H1 (cell line): ENCODE data around the gene FHIT. TPM values are rescaled to one million over a fixed set of nuclear protein-coding genes. Genes with fewer than 3 reads are reported as not detected.

ENCODE experiments used
- CTCF ChIA-PET: fragments of 300-600 bp; sonication (Branson Sonifier 250); formaldehyde crosslinking; loops from one replicate; lab custom pipeline; 2021; ENCODE audit not compliant: partially characterized antibody; lab: Charles Lee
- POLR2A ChIA-PET: fragments of 300-600 bp; sonication (Branson Sonifier 250); formaldehyde crosslinking; loops from one replicate; lab custom pipeline; 2021; ENCODE audit warnings: inconsistent platforms; ENCODE audit not compliant: partially characterized antibody; lab: Charles Lee
- DNase-seq, 2 experiments: peaks; one replicate each; pipeline versions ENCODE4 v3.0.0 to v3.0.0-alpha.2; 2010 to 2022; ENCODE audit warnings: low spot score in 2 of 2, low read depth in 1 of 2, mixed read lengths in 1 of 2
- FAIRE-seq: peaks from 2 replicates; lab custom pipeline; 2011; peaks lifted over from hg19 to GRCh38; lab: Jason Lieb, UNC
- H2AFZ ChIP-seq: 2 replicates; pipeline ENCODE4 v1.8.1; 2012; ENCODE audit warnings: low read length, inconsistent platforms
- H2AK5ac ChIP-seq: 2 replicates; pipeline ENCODE4 v1.6.1; 2013; ENCODE audit warnings: low read depth, low read length
- H2BK120ac ChIP-seq: replicated peaks from 2 replicates; pipeline ENCODE3; 2013; ENCODE audit warnings: low read depth, low read length, inconsistent platforms
- H2BK12ac ChIP-seq: 2 replicates; pipeline ENCODE4 v1.6.1; 2013; ENCODE audit warnings: low read depth, low read length
- H2BK15ac ChIP-seq: 2 replicates; pipeline ENCODE4 v1.6.1; 2013; ENCODE audit warnings: low read length
- H2BK20ac ChIP-seq: 2 replicates; pipeline ENCODE4 v1.6.1; 2013; ENCODE audit warnings: low read length
- H2BK5ac ChIP-seq: 2 replicates; pipeline ENCODE4 v1.6.1; 2013; ENCODE audit warnings: low read depth, low read length
- H3K14ac ChIP-seq: 2 replicates; pipeline ENCODE4 v1.6.1; 2013; ENCODE audit warnings: inconsistent platforms; ENCODE audit not compliant: insufficient read length
- H3K18ac ChIP-seq: 2 replicates; pipeline ENCODE4 v1.6.1; 2013; ENCODE audit warnings: low read length; ENCODE audit errors: extremely low read depth
- H3K23ac ChIP-seq: 2 replicates; pipeline ENCODE4 v1.6.1; 2013; ENCODE audit warnings: inconsistent platforms; ENCODE audit not compliant: insufficient read length
- H3K23me2 ChIP-seq: 2 replicates; pipeline ENCODE4 v1.6.1; 2013; ENCODE audit warnings: low read depth, low read length
- H3K27ac ChIP-seq: 2 replicates; pipeline ENCODE4 v1.6.1; 2011; ENCODE audit warnings: low read depth, low read length, inconsistent platforms
- H3K27me3 ChIP-seq, 4 experiments: replicated peaks in 1 of 4; 1 replicate in 1 of 4; 2 replicates in 3 of 4; pipeline versions ENCODE4 v1.6.1 to v1.8.1; 2011 to 2013; ENCODE audit warnings: low read length in 3 of 4, mild to moderate bottlenecking in 3 of 4, inconsistent platforms in 2 of 4, mixed read lengths in 2 of 4, moderate library complexity in 1 of 4; ENCODE audit not compliant: control insufficient read depth in 3 of 4, insufficient read depth in 3 of 4; ENCODE audit errors: extremely low read depth in 1 of 4
- H3K36me3 ChIP-seq, 4 experiments: 2 replicates each; pipeline versions ENCODE4 v1.6.1 to v1.8.1; 2011 to 2013; ENCODE audit warnings: mild to moderate bottlenecking in 4 of 4, low read length in 3 of 4, moderate library complexity in 2 of 4, control low read depth in 1 of 4, inconsistent platforms in 1 of 4; ENCODE audit not compliant: insufficient read depth in 4 of 4, control insufficient read depth in 2 of 4
- H3K4ac ChIP-seq: replicated peaks from 2 replicates; pipeline ENCODE3; 2013; ENCODE audit warnings: low read length, low read depth, mixed read lengths, inconsistent platforms; ENCODE audit not compliant: insufficient read length
- H3K4me1 ChIP-seq, 4 experiments: replicated peaks in 1 of 4; 1 replicate in 1 of 4; 2 replicates in 3 of 4; pipeline versions ENCODE4 v1.6.1 to v1.8.1; 2011 to 2013; ENCODE audit warnings: low read length in 3 of 4, inconsistent platforms in 2 of 4, mixed read lengths in 1 of 4; ENCODE audit not compliant: insufficient read depth in 4 of 4, control insufficient read depth in 3 of 4
- H3K4me2 ChIP-seq, 2 experiments: 2 replicates each; pipeline versions ENCODE4 v1.6.1 to v1.8.1; 2011 to 2013; ENCODE audit warnings: low read depth in 2 of 2, low read length in 2 of 2, control low read depth in 1 of 2, inconsistent platforms in 1 of 2, mild to moderate bottlenecking in 1 of 2; ENCODE audit not compliant: insufficient read depth in 1 of 2
- H3K4me3 ChIP-seq, 4 experiments: fragments of 200-600, 300-600 bp in 1 of 4; sonication (generic), shearing (Covaris generic), sonication (Bioruptor Twin) in 1 of 4; 2 replicates each; pipeline versions ENCODE4 v1.5.1 to v1.8.1; 2011 to 2016; ENCODE audit warnings: low read length in 4 of 4, low read depth in 3 of 4, control low read depth in 2 of 4, inconsistent platforms in 2 of 4, mild to moderate bottlenecking in 2 of 4, mixed read lengths in 1 of 4, moderate library complexity in 1 of 4; ENCODE audit not compliant: insufficient read depth in 2 of 4; ENCODE audit errors: extremely low read depth in 1 of 4
- H3K56ac ChIP-seq: replicated peaks from 2 replicates; pipeline ENCODE3; 2013; ENCODE audit warnings: low read depth, mild to moderate bottlenecking, mixed read lengths, low read length, inconsistent platforms; ENCODE audit not compliant: insufficient read length
- H3K79me1 ChIP-seq: 2 replicates; pipeline ENCODE4 v1.6.1; 2013; ENCODE audit warnings: low read depth, low read length, control low read depth
- H3K79me2 ChIP-seq, 2 experiments: 2 replicates each; pipeline versions ENCODE4 v1.6.1 to v1.8.1; 2012 to 2013; ENCODE audit warnings: low read length in 2 of 2, mild to moderate bottlenecking in 2 of 2, inconsistent platforms in 1 of 2; ENCODE audit not compliant: insufficient read depth in 2 of 2, control insufficient read depth in 1 of 2
- H3K9ac ChIP-seq, 4 experiments: replicated peaks in 1 of 4; 1 replicate in 1 of 4; 2 replicates in 3 of 4; pipeline versions ENCODE4 v1.6.1 to v1.8.1; 2011 to 2013; ENCODE audit warnings: low read depth in 3 of 4, low read length in 3 of 4, control low read depth in 2 of 4, mild to moderate bottlenecking in 2 of 4, moderate library complexity in 2 of 4, inconsistent platforms in 1 of 4; ENCODE audit errors: extremely low read depth in 1 of 4
- H3K9me3 ChIP-seq, 2 experiments: 2 replicates each; pipeline versions ENCODE4 v1.6.1 to v1.8.1; 2012 to 2013; ENCODE audit warnings: mild to moderate bottlenecking in 2 of 2, moderate library complexity in 2 of 2, control low read depth in 1 of 2, inconsistent platforms in 1 of 2, low read depth in 1 of 2, low read length in 1 of 2, mixed read lengths in 1 of 2; ENCODE audit not compliant: insufficient read depth in 2 of 2
- H4K20me1 ChIP-seq, 2 experiments: replicated peaks in 1 of 2; 2 replicates each; pipeline versions ENCODE3 to v1.8.1; 2011 to 2013; ENCODE audit warnings: inconsistent platforms in 2 of 2, low read length in 2 of 2, mild to moderate bottlenecking in 1 of 2; ENCODE audit not compliant: insufficient read depth in 2 of 2, control insufficient read depth in 1 of 2
- H4K5ac ChIP-seq: 2 replicates; pipeline ENCODE4 v1.6.1; 2013; ENCODE audit warnings: low read length, low read depth, mixed read lengths, inconsistent platforms; ENCODE audit not compliant: insufficient read length
- H4K8ac ChIP-seq: 2 replicates; pipeline ENCODE4 v1.8.0; 2013; ENCODE audit warnings: mild to moderate bottlenecking, moderate library complexity, low read length, inconsistent platforms; ENCODE audit not compliant: insufficient read depth; ENCODE audit errors: extremely low read depth
- H4K91ac ChIP-seq: replicated peaks from 2 replicates; pipeline ENCODE3; 2013; ENCODE audit warnings: low read length, mixed read lengths, inconsistent platforms; ENCODE audit not compliant: insufficient read length
- GTF2F1 ChIP-seq: IDR thresholded peaks from 2 replicates; pipeline ENCODE4 v1.6.1; 2012; ENCODE audit warnings: low read depth, low read length, improper control_type of control experiment, borderline replicate concordance
- MAX ChIP-seq: IDR thresholded peaks from 2 replicates; pipeline ENCODE4 v1.6.1; 2012; ENCODE audit warnings: inconsistent platforms
- TAF1 ChIP-seq: IDR thresholded peaks from 2 replicates; pipeline ENCODE4 v1.6.1; 2011; ENCODE audit warnings: mild to moderate bottlenecking, low read depth, low read length
- WGBS, 2 experiments: shearing (Covaris generic) in 1 of 2; methylation state at CpG; one replicate each; pipeline versions ENCODE4 v1.1.6 to v1.1.7; 2013 to 2015; ENCODE audit warnings: low lambda C conversion rate in 2 of 2, mixed read lengths in 2 of 2, inconsistent platforms in 1 of 2, low coverage in 1 of 2, missing lambda C conversion rate in 1 of 2; ENCODE audit not compliant: insufficient replicate concordance in 2 of 2, insufficient coverage in 1 of 2, insufficient read length in 1 of 2; ENCODE audit errors: extremely low coverage in 1 of 2, missing lambda C conversion rate in 1 of 2; 5-methylcytosine and 5-hydroxymethylcytosine counted together
- polyA plus RNA-seq, 7 experiments: library from polyadenylated mRNA; depleted of rRNA in 3 of 7; stranded (reverse) in 5 of 7; unstranded in 2 of 7; fragments of >200 nt in 5 of 7; fragments of 200-250 nt in 2 of 7; gene quantifications; 1 replicate in 5 of 7; 2 replicates in 1 of 7; 4 replicates in 1 of 7; pipeline versions ENCODE4 v1.2.1 to v1.2.3, GENCODE V29; 2011 to 2013; ENCODE audit warnings: missing spikeins in 2 of 7, mixed read lengths in 2 of 7
- total RNA-seq: library from RNA; stranded (reverse); fragmentation: NEBNext Ultra II Directional; extraction: Animal tissue kit (Norgen Biotek cat#: 25700); gene quantifications from 2 replicates; pipeline ENCODE4 v1.2.1, GENCODE V29; 2021

The FHIT gene
- total and polyA plus RNA-seq, 2 of the 8 experiments (the other 6 are each of a cell fraction or from before 2014, with no cell fraction given): 1.2 to 3.2 TPM

- Histone ChIP-seq H3K23me2 (no peaks in the 10 kb centered on the region), H3K14ac (no peak overlapping the region), H3K79me1 (no peaks in the 10 kb centered on the region), H3K9me3 (no peaks in the 10 kb centered on the region; a peak in 1 of 4 replicates), H4K5ac (no peak overlapping the region), H3K4me2 (no peak overlapping the region), H2BK15ac (no peak overlapping the region), H3K79me2 (no peaks in the 10 kb centered on the region), H2BK20ac (no peak overlapping the region), H3K36me3 (peaks cover 0 to 3% (median 0%) of the 10 kb centered on the region in 4 experiments; a peak in 1 of 8 replicates), H3K27me3 (no peaks in the 10 kb centered on the region; a peak in 1 of 7 replicates), H3K18ac (peak overlapping the region; percentile 42), H3K27ac (no peak overlapping the region), H2AK5ac (no peak overlapping the region), H3K4ac (no peak overlapping the region), H2BK120ac (no peak overlapping the region), H3K4me1 (peaks cover 0 to 26% (median 11%) of the 10 kb centered on the region in 4 experiments; a peak in 4 of 7 replicates), H3K23ac (no peak overlapping the region), H4K8ac (no peak overlapping the region), H2BK5ac (no peak overlapping the region), H4K91ac (no peak overlapping the region), H2AFZ (no peak overlapping the region), H3K56ac (no peak overlapping the region), H3K9ac (no peak overlapping the region), H4K20me1 (no peaks in the 10 kb centered on the region), H3K4me3 (no peak overlapping the region), H2BK12ac (peak overlapping the region; percentile 12; the same call in 1 of the 2 replicates)
- FAIRE-seq (no peak), DNase-seq (no peak)
- ChIA-PET POLR2A (no interaction called here), CTCF (no interaction called here)
- no peak for TF ChIP-seq TAF1
- no peak for TF ChIP-seq GTF2F1
- TF ChIP-seq MAX: no peak
- 90% methylated on average over 2 of the region's 2 CpGs; no CpG with 5 or more reads in 1 of the 2 experiments for WGBS, 2 experiments
Observed at GRCh38 chr3:60552581-60552980, 698.7 kb downstream of the FHIT start.
